Measurements from ENCODE around the gene PIEZO1.
A peak's percentile ranks its signal among the peaks of the same experiment; 100 is the strongest.

Gene PIEZO1

DNA sequence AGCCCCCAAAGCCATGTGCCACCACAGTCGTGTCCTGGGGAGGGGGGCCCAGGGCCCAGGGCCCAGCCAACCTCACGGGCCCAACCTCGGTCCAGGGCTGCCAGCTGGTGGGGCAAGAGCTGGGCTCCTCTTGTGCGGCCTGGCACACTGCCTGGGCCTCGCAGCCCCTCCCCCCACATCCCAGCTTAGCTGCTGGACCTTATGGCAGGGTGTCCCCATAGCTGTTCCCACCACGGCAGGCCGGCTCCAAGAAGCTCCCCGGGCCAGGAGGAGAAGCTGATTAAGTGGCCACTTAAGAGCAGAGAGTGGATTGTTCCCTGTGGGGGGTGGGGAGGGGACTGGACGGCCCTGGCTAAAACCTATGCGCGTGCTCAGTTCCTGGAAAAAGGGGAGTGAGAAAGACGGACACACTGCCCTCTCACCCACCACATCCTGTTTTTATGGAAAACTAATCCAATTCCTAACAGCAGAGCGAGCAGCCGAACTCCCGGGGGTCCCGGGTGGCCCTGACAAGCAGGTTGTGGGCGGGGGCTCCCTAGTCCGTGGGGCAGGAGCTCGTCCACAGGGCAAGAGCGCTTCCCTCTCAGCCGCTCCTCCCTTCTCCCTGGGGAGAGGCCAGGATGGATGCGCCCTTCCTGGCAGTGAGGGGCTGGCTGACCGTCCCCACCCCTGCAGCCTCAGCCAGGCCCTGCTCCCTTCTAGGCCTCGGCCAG is 16.8 kb downstream of the PIEZO1 start:
- ChIA-PET POLR2A (ENCODE audit: low non-redundant PET) (no interaction called here), CTCF (interaction anchor here (0.5 to 0.8 kb wide), 3 partner anchors 102 to 521 kb away, joined by 3 to 5 read pairs (median 5); no protein-coding TSS in a partner anchor)
- peak overlapping the region; percentile 99 for H3K27ac ChIP-seq
- DNase-seq (ENCODE audit: low spot score), result no peak
- TF ChIP-seq, protein P1, sequence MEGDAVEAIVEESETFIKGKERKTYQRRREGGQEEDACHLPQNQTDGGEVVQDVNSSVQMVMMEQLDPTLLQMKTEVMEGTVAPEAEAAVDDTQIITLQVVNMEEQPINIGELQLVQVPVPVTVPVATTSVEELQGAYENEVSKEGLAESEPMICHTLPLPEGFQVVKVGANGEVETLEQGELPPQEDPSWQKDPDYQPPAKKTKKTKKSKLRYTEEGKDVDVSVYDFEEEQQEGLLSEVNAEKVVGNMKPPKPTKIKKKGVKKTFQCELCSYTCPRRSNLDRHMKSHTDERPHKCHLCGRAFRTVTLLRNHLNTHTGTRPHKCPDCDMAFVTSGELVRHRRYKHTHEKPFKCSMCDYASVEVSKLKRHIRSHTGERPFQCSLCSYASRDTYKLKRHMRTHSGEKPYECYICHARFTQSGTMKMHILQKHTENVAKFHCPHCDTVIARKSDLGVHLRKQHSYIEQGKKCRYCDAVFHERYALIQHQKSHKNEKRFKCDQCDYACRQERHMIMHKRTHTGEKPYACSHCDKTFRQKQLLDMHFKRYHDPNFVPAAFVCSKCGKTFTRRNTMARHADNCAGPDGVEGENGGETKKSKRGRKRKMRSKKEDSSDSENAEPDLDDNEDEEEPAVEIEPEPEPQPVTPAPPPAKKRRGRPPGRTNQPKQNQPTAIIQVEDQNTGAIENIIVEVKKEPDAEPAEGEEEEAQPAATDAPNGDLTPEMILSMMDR (conservative IDR thresholded peaks at IDR 0.05; ENCODE audit: low read depth), result no peak

DNA sequence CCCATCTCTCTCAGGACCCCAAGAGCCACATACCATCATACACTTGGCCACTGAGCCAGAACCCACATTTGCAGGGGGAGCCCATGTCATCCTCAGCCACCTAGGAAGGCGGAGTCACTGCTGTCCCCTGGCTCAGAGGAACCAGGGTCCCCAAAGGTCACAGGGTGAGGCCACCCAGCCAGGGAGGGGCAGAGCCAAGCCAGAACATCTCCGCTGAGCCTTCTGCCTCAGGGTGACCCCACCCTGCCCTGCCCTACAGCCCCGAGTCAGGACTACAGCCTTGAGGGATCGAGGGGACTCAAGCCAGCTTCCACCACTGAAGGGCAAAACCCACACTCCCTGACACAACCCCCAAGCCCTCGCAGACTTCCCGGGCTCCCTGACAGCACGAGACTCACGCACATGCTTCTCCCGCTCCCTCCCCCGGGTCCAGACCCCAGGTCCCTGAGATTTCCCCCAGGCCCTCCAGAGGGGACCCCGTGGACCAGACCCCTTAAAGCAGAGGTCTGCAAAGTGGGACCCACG is 17.4 kb downstream of the PIEZO1 start:
- H3K27ac ChIP-seq, result peak overlapping the region; percentile 99

DNA sequence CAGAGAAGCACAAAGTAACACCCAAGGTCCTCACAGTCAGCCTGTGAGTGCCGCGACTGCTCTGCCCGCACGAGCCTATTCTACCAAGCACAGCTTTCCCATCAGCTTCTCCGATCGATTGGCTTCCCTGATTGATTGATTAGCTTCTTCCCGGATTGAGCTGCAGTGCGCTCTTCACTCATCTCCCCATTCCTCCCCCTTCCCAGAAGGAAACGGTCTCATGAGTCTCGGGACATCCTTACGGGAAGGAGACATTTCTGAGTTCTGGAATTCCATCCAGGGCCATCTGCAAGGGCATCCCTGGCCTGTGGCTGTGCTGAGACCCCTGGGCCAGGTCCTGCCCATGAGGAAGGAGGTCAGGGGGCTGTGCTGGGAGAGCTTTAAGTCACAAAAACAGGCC is 18.0 kb downstream of the PIEZO1 start:
- TF ChIP-seq, protein P1 (conservative IDR thresholded peaks at IDR 0.05; ENCODE audit: low read depth), result no peak
- H3K27ac ChIP-seq, result peak overlapping the region; percentile 99
- DNase-seq (ENCODE audit: low spot score), result no peak
- CTCF ChIA-PET, result interaction anchor here (0.6 to 1.5 kb wide), 2 partner anchors 29 to 45 kb away, joined by 3 to 4 read pairs; no protein-coding TSS in a partner anchor
- POLR2A ChIA-PET (ENCODE audit: low non-redundant PET), result no interaction called here

More for the DNA sequence above, 17.4 kb downstream of the PIEZO1 start:
- ChIA-PET CTCF (interaction anchor here (0.6 to 1.5 kb wide), 2 partner anchors 30 to 522 kb away, joined by 3 to 5 read pairs; no protein-coding TSS in a partner anchor), POLR2A (ENCODE audit: low non-redundant PET) (no interaction called here)
- TF ChIP-seq, protein P1 (conservative IDR thresholded peaks at IDR 0.05; ENCODE audit: low read depth), result no peak
- DNase-seq (ENCODE audit: low spot score), result no peak

DNA sequence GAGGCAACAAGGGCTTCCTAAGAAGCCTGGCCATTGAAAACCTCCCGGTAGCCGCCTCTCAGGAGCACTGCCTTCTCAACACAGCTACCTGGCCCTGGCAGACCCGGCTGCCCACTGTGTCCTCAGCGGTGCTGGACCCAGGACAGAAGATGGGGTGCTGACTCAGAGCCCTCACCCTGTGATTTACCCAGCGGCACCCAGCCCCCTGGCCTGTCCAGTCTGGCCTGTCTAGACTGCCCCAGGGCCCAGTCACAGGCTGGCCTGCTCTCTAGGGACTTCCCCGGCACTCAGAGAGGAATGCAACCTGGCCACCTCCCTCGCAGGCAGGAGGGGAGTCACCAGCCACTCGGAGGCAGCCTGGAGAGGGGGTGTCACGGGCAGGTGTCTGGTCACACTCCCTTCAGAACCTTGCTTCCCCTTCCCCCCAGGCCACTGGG is 20.1 kb downstream of the PIEZO1 start:
- DNase-seq (ENCODE audit: low spot score), result peak; percentile 84
- POLR2A ChIA-PET (ENCODE audit: low non-redundant PET), result no interaction called here
- TF ChIP-seq, protein P1 (conservative IDR thresholded peaks at IDR 0.05; ENCODE audit: low read depth), result no peak
- CTCF ChIA-PET, result interaction anchor here (1.5 kb wide), 1 partner anchor 27 kb away, joined by 6 read pairs; no protein-coding TSS in a partner anchor
- H3K27ac ChIP-seq, result peak overlapping the region; percentile 99

DNA sequence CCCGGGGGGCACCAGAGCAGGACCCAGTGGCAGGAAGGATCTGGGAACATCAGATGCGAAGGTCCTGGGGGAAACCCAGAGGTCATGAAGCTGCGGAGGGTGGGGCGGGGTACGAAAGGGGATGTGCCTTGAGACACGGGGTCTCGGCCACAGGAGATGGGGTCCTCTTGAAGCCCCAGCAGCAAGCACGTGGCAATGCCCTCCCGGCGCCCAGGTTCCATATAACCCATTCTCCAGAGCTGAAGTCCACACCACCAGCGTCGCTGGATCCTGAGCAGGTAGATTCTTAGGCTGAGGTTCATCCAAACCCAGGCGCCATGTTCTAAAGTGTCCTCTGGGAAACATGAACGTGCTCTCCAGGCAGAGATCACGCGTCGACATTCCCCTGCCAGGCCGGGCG is 20.9 kb downstream of the PIEZO1 start:
- POLR2A ChIA-PET (ENCODE audit: low non-redundant PET), result interaction anchor here (0.7 kb wide), 1 partner anchor 9 kb away, joined by 6 read pairs; no protein-coding TSS in a partner anchor

DNA sequence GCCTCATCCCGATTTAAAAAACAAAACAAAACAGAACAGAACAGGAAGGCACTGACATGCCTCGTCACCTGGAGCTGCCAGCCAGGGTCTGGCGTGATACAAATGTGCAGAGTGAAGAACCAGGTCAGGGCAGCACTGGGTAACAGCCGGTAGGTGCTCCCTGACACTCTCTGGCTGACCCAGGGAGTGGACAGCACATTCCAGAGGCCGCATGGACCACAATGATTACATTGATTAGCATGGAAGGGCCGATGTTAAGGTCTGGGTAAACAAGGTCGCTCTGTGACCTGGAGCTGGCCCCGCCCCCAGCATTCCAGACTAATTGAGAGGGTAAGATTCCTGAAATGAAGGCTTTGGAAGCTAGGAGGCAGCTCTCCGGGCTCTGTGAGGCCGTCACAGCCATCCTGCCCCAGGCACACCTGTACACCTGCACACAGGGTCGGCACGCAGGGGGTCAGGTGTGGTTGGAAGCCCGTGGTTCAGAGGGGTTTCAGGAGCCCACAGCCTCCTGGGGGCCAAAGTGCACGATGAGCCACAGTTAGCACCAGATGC is 21.4 kb downstream of the PIEZO1 start:
- POLR2A ChIA-PET (ENCODE audit: low non-redundant PET), result no interaction called here
- DNase-seq (ENCODE audit: low spot score), result no peak
- CTCF ChIA-PET, result interaction anchor here (0.6 to 2.1 kb wide), 5 partner anchors 18 to 1084 kb away, joined by 4 to 9 read pairs (median 5); no protein-coding TSS in a partner anchor
- peak overlapping the region; percentile 99 for H3K27ac ChIP-seq
- TF ChIP-seq, protein P1 (conservative IDR thresholded peaks at IDR 0.05; ENCODE audit: low read depth), result no peak

More for the DNA sequence above, 20.9 kb downstream of the PIEZO1 start:
- peak overlapping the region; percentile 99 for H3K27ac ChIP-seq
- DNase-seq (ENCODE audit: low spot score), result no peak
- TF ChIP-seq, protein P1 (conservative IDR thresholded peaks at IDR 0.05; ENCODE audit: low read depth), result no peak
- CTCF ChIA-PET, result interaction anchor here (0.7 to 2.1 kb wide), 4 partner anchors 17 to 28 kb away, joined by 5 to 9 read pairs (median 6); no protein-coding TSS in a partner anchor

Measured in RWPE1 (cell line).